ENCODE data around the gene ABT1. TPM values are rescaled to one million over a fixed set of nuclear protein-coding genes. Genes with fewer than 3 reads are reported as not detected.

The ABT1 gene
- total and polyA plus RNA-seq, 2 of the 8 experiments (the other 6 are each of a cell fraction or from before 2014, with no cell fraction given): 20.5 to 30.7 TPM

GRCh38 chr6:26629359-26629758 lies 32.6 kb downstream of the ABT1 start (continued):
- TF ChIP-seq SUZ12 (IDR thresholded peaks at IDR 0.05; ENCODE audit: low read length): no peak
